GM12878 (cell line): Measurements from ENCODE around the gene COX6A2. TPM values are rescaled to one million over a fixed set of nuclear protein-coding genes. Genes with fewer than 3 reads are reported as not detected.

Experiments
- ATAC-seq: fragments of 200-7000 bp; cut with Tn5 transposase; 3 replicates; pipeline ENCODE4 v1.9.1; 2020; ENCODE audit warnings: mild to moderate bottlenecking, moderate library complexity
- BruUV-seq: library from RNA; stranded (reverse); fragments of 400-500 nt; replicated peaks from 2 replicates; lab custom pipeline; 2021; lab: Mats Ljungman, UMichigan
- CTCF ChIA-PET: fragments of 300-600 bp; sonication (Branson Sonifier 250); formaldehyde crosslinking; extraction: SDS; loops from one replicate; lab custom pipeline; 2021; ENCODE audit warnings: inconsistent platforms; lab: Yijun Ruan, JAX
- POLR2A ChIA-PET: fragments of 350-600 bp; formaldehyde crosslinking; extraction: SDS; loops from one replicate; lab custom pipeline; 2021; ENCODE audit warnings: inconsistent platforms; lab: Charles Lee
- RAD21 ChIA-PET: fragments of 300-600 bp; sonication (Branson Sonifier 250); formaldehyde crosslinking; loops from one replicate; lab custom pipeline; 2023; ENCODE audit warnings: antibody characterized with exemption; ENCODE audit not compliant: unreplicated experiment; lab: Charles Lee
- SMC1A ChIA-PET: fragments of 300-600 bp; sonication (Branson Sonifier 250); formaldehyde crosslinking; loops from one replicate; lab custom pipeline; 2023; ENCODE audit not compliant: unreplicated experiment, uncharacterized antibody; lab: Charles Lee
- DNase-seq: peaks from one replicate; pipeline ENCODE4 v3.0.0-alpha.2; 2011; ENCODE audit warnings: low read depth, low spot score
- FAIRE-seq: peaks from 3 replicates; lab custom pipeline; 2011; peaks lifted over from hg19 to GRCh38; lab: Jason Lieb, UNC
- H2AFZ ChIP-seq: 2 replicates; pipeline ENCODE4 v1.6.0; 2011; ENCODE audit warnings: low read depth, low read length, control low read depth; ENCODE audit not compliant: control insufficient read depth
- H3K27ac ChIP-seq: 2 replicates; pipeline ENCODE4 v1.5.1; 2011; ENCODE audit warnings: control low read depth; ENCODE audit not compliant: control insufficient read depth, insufficient read depth
- H3K27me3 ChIP-seq, 2 experiments: replicated peaks in 1 of 2; 2 replicates each; pipeline versions ENCODE4 v1.6.0 to v1.6.1; 2011; ENCODE audit warnings: low read length in 1 of 2; ENCODE audit not compliant: control insufficient read depth in 2 of 2, insufficient read depth in 2 of 2
- H3K36me3 ChIP-seq, 2 experiments: 2 replicates each; pipeline ENCODE4 v1.5.1; 2011; ENCODE audit warnings: low read length in 1 of 2; ENCODE audit not compliant: control insufficient read depth in 2 of 2, insufficient read depth in 2 of 2
- H3K4me1 ChIP-seq: 2 replicates; pipeline ENCODE4 v1.6.1; 2011; ENCODE audit warnings: mild to moderate bottlenecking, low read length, moderate library complexity, mixed read lengths; ENCODE audit not compliant: control insufficient read depth, insufficient read depth
- H3K4me2 ChIP-seq: 2 replicates; pipeline ENCODE4 v1.6.0; 2011; ENCODE audit warnings: control low read depth; ENCODE audit not compliant: control insufficient read depth, insufficient read depth
- H3K4me3 ChIP-seq: fragments of 200-600 bp; sonication (generic); 2 replicates; pipeline ENCODE4 v1.5.1; 2016
- H3K79me2 ChIP-seq: 2 replicates; pipeline ENCODE4 v1.6.0; 2011; ENCODE audit warnings: low read length; ENCODE audit not compliant: control insufficient read depth, insufficient read depth
- H3K9ac ChIP-seq: 2 replicates; pipeline ENCODE4 v1.8.0; 2011; ENCODE audit warnings: low read length, control low read depth, mixed read lengths; ENCODE audit not compliant: control insufficient read depth, insufficient read depth
- H3K9me3 ChIP-seq: replicated peaks from 3 replicates; pipeline ENCODE4 v1.5.1; 2011; ENCODE audit warnings: mild to moderate bottlenecking, low read length; ENCODE audit not compliant: control insufficient read depth, insufficient read depth
- H4K20me1 ChIP-seq: 2 replicates; pipeline ENCODE4 v1.6.0; 2011; ENCODE audit not compliant: control insufficient read depth, insufficient read depth
- BCL11A ChIP-seq: IDR thresholded peaks from 2 replicates; pipeline ENCODE4 v1.6.1; 2011; ENCODE audit warnings: low read depth, low read length
- CHD2 ChIP-seq: IDR thresholded peaks from 2 replicates; pipeline ENCODE4 v1.6.1; 2011; ENCODE audit warnings: low read depth, low read length, improper control_type of control experiment, borderline replicate concordance
- E2F4 ChIP-seq: IDR thresholded peaks from 2 replicates; pipeline ENCODE4 v1.6.1; 2012; ENCODE audit warnings: low read depth, low read length, improper control_type of control experiment
- ELK1 ChIP-seq: IDR thresholded peaks from 2 replicates; pipeline ENCODE4 v1.6.1; 2012; ENCODE audit warnings: low read depth, low read length, improper control_type of control experiment
- ETV6 ChIP-seq, 2 experiments: fragments of 450-650 bp in 1 of 2; IDR thresholded peaks in 1 of 2; conservative IDR thresholded peaks in 1 of 2; 2 replicates each; pipeline ENCODE4 v1.6.1; 2014; ENCODE audit warnings: antibody characterized with exemption in 1 of 2, borderline replicate concordance in 1 of 2, low read depth in 1 of 2, mild to moderate bottlenecking in 1 of 2, moderate library complexity in 1 of 2
- IRF4 ChIP-seq: IDR thresholded peaks from 2 replicates; pipeline ENCODE4 v1.6.1; 2011; ENCODE audit warnings: low read depth, low read length
- RELA ChIP-seq: fragments of 450-650 bp; IDR thresholded peaks from 2 replicates; pipeline ENCODE4 v1.8.0; 2014; ENCODE audit warnings: borderline replicate concordance; ENCODE audit not compliant: partially characterized antibody
- SIX5 ChIP-seq: IDR thresholded peaks from 2 replicates; pipeline ENCODE4 v1.6.1; 2011; ENCODE audit warnings: mild to moderate bottlenecking, low read depth, low read length, moderate library complexity; ENCODE audit not compliant: severe bottlenecking
- SMARCA5 ChIP-seq: fragments of 450-650 bp; IDR thresholded peaks from 2 replicates; pipeline ENCODE4 v1.6.1; 2017; ENCODE audit warnings: mild to moderate bottlenecking
- ZNF24 ChIP-seq: fragments of 450-650 bp; IDR thresholded peaks from 2 replicates; pipeline ENCODE4 v1.6.1; 2017; ENCODE audit warnings: antibody characterized with exemption, mild to moderate bottlenecking
- whole genome bisulfite sequencing: methylation state at CpG from one replicate; pipeline ENCODE4 v1.1.6; 2016; ENCODE audit warnings: low lambda C conversion rate; ENCODE audit not compliant: insufficient replicate concordance, insufficient coverage; ENCODE audit errors: missing lambda C conversion rate; 5-methylcytosine and 5-hydroxymethylcytosine counted together
- in situ Hi-C: fragments of 300-500 bp; cut with MboI; formaldehyde crosslinking; loops from 9 replicates; pipeline ENCODE4 v1.14.3; 2018; ENCODE audit warnings: mixed read lengths
- intact Hi-C: fragments of 100-400 bp; cut with micrococcal nuclease; formaldehyde crosslinking; loops from one replicate; pipeline ENCODE4 v1.14.2; 2022; ENCODE audit not compliant: unreplicated experiment
- polyA plus RNA-seq, 11 experiments: library from polyadenylated mRNA; depleted of rRNA in 4 of 11; unstranded in 6 of 11; stranded (reverse) in 5 of 11; fragments of >200 nt; fragmentation: Nextera tagmentation in 4 of 11; fragmentation: Illumina TruSeq in 1 of 11; extraction: Ambion mirVana in 4 of 11; extraction: Trizol in 1 of 11; gene quantifications; 1 replicate in 1 of 11; 2 replicates in 10 of 11; pipeline versions ENCODE4 v1.2.1 to v1.2.3, GENCODE V29; 2011 to 2016; ENCODE audit warnings: inconsistent platforms in 2 of 11, missing spikeins in 2 of 11, low read depth in 1 of 11
- total RNA-seq, 4 experiments: library from RNA; depleted of rRNA in 3 of 4; stranded (reverse); fragments of >200 nt in 3 of 4; fragmentation: Illumina TruSeq in 1 of 4; extraction: Trizol in 1 of 4; gene quantifications; 2 replicates each; pipeline versions ENCODE4 v1.2.1 to v1.2.3, GENCODE V29; 2013 to 2021
- TF ChIP-seq, protein P1 (sequence below): fragments of 450-650 bp; IDR thresholded peaks from 2 replicates; pipeline ENCODE4 v1.6.1; 2017; ENCODE audit warnings: antibody characterized with exemption, mild to moderate bottlenecking, moderate library complexity
- TF ChIP-seq, protein P2 (sequence below): IDR thresholded peaks from 2 replicates; pipeline ENCODE4 v1.6.1; 2011; ENCODE audit warnings: low read depth, mild to moderate bottlenecking, low read length, moderate library complexity, borderline replicate concordance; ENCODE audit errors: extremely low read depth
- TF ChIP-seq, protein P3 (sequence below): fragments of 450-650 bp; IDR thresholded peaks from 2 replicates; pipeline ENCODE4 v1.6.1; 2018; ENCODE audit warnings: borderline replicate concordance, mild to moderate bottlenecking; ENCODE audit not compliant: partially characterized antibody

The COX6A2 gene
- total and polyA plus RNA-seq, 10 of the 15 experiments (the other 5 are each of a cell fraction or from before 2014, with no cell fraction given), result not detected

DNA sequence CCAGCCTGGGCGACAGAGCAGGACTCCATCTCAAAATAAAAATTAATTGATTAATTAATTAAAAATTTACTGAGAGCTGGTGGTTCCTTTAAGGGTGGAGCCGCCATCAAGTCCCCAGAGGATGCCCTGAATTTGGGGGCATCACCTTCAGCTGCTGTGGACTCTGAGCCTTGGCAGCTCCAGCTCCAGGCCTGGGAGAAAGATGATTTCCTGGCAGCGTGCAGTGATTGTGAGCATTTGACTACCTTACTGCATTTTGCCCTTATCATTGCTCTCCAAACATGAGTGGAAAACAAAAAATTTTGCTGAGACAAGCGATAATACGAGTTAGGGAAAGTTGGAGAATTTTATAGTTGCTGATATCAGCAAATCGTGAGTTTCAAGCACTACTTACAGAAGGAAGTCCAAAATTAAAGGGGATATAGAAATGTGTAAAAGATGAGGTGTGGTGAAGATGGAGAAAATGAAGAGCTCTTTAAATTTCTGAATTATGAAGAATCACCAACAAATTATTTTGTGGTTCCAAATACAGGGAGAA is 37.6 kb downstream of the COX6A2 start:
- Histone ChIP-seq H3K4me3 (no peak overlapping the region), H3K4me2 (no peak overlapping the region), H4K20me1 (no peaks in the 10 kb centered on the region), H3K9me3 (no peaks in the 10 kb centered on the region), H3K27ac (no peak overlapping the region), H3K4me1 (peaks cover 4% of the 10 kb centered on the region), H3K9ac (no peak overlapping the region), H2AFZ (no peak overlapping the region), H3K27me3 (no peaks in the 10 kb centered on the region), H3K36me3 (no peaks in the 10 kb centered on the region), H3K79me2 (no peaks in the 10 kb centered on the region)
- RAD21 ChIA-PET, result interaction anchor here (0.6 kb wide), 1 partner anchor 29 kb away, joined by 3 read pairs; no protein-coding TSS in a partner anchor
- SMC1A ChIA-PET, result interaction anchor here (0.6 to 1.6 kb wide), 3 partner anchors 28 to 68 kb away, joined by 3 read pairs; no protein-coding TSS in a partner anchor
- WGBS, result 28% methylated on average over 6 of the region's 6 CpGs
- POLR2A ChIA-PET, result interaction anchor here (0.6 to 1.3 kb wide), 3 partner anchors 40 to 273 kb away, joined by 3 to 5 read pairs (median 4); partner anchors contain the start of gene KAT8
- in situ Hi-C loops (no loop called here), intact Hi-C loops (no loop called here)
- FAIRE-seq (no peak), DNase-seq (no peak), ATAC-seq (no peak)
- CTCF ChIA-PET, result interaction anchor here (1.2 to 1.5 kb wide), 3 partner anchors 8 to 227 kb away, joined by 3 to 8 read pairs (median 3); no protein-coding TSS in a partner anchor
- no peak for TF ChIP-seq ELK1
- TF ChIP-seq, protein P1, sequence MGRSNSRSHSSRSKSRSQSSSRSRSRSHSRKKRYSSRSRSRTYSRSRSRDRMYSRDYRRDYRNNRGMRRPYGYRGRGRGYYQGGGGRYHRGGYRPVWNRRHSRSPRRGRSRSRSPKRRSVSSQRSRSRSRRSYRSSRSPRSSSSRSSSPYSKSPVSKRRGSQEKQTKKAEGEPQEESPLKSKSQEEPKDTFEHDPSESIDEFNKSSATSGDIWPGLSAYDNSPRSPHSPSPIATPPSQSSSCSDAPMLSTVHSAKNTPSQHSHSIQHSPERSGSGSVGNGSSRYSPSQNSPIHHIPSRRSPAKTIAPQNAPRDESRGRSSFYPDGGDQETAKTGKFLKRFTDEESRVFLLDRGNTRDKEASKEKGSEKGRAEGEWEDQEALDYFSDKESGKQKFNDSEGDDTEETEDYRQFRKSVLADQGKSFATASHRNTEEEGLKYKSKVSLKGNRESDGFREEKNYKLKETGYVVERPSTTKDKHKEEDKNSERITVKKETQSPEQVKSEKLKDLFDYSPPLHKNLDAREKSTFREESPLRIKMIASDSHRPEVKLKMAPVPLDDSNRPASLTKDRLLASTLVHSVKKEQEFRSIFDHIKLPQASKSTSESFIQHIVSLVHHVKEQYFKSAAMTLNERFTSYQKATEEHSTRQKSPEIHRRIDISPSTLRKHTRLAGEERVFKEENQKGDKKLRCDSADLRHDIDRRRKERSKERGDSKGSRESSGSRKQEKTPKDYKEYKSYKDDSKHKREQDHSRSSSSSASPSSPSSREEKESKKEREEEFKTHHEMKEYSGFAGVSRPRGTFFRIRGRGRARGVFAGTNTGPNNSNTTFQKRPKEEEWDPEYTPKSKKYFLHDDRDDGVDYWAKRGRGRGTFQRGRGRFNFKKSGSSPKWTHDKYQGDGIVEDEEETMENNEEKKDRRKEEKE, result no peak
- TF ChIP-seq ZNF24, result no peak
- no peak for TF ChIP-seq IRF4
- TF ChIP-seq E2F4, result no peak
- TF ChIP-seq RELA, result no peak
- no peak for TF ChIP-seq BCL11A
- no peak for TF ChIP-seq CHD2
- TF ChIP-seq, protein P2, sequence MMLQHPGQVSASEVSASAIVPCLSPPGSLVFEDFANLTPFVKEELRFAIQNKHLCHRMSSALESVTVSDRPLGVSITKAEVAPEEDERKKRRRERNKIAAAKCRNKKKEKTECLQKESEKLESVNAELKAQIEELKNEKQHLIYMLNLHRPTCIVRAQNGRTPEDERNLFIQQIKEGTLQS, result no peak
- TF ChIP-seq SMARCA5, result no peak
- TF ChIP-seq SIX5, result no peak
- TF ChIP-seq, protein P3, sequence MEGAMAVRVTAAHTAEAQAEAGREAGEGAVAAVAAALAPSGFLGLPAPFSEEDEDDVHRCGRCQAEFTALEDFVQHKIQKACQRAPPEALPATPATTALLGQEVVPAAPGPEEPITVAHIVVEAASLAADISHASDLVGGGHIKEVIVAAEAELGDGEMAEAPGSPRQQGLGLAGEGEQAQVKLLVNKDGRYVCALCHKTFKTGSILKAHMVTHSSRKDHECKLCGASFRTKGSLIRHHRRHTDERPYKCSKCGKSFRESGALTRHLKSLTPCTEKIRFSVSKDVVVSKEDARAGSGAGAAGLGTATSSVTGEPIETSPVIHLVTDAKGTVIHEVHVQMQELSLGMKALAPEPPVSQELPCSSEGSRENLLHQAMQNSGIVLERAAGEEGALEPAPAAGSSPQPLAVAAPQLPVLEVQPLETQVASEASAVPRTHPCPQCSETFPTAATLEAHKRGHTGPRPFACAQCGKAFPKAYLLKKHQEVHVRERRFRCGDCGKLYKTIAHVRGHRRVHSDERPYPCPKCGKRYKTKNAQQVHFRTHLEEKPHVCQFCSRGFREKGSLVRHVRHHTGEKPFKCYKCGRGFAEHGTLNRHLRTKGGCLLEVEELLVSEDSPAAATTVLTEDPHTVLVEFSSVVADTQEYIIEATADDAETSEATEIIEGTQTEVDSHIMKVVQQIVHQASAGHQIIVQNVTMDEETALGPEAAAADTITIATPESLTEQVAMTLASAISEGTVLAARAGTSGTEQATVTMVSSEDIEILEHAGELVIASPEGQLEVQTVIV, result no peak
- TF ChIP-seq ETV6 (conservative IDR thresholded peaks at IDR 0.05 in 1 of 2, IDR thresholded peaks at IDR 0.05 in 1 of 2; ENCODE audit: borderline replicate concordance in 1 of 2, low read depth in 1 of 2), result no peak
- BruUV-seq, result no TSS peak
